Stimulated activated CD4-positive, alpha-beta T cell treated with anti-CD3 and anti-CD28 coated beads, Interleukin-2, amount 100 ng/mL, for 24 hours (primary cell): ENCODE data around the gene OR52E5.

Experiments
- DNase-seq, 2 donors: peaks; one replicate each; pipeline ENCODE4 v3.0.0-alpha.2; 2020

The OR52E5 gene

DNA sequence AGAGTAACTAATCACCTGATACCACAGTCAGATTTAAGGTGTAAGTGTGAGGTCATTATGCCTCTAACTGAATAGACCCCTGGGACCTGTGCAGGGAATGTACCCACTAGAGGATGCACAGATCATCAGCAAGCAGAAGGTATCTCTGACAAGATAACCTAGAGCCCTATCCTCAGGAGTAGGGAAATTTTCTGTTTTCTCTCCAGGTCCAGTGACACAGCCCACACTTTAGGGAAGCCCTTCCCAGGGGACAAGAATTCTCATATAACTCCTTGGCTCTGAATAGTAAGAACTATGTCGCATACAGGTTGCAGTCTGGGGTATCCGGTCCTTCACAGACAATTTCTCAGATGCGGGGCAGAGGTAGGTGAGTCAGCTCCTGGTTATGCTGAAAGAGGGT, at the start of gene OR52E5:
TSS of gene OR52E5 (plus strand) at position 301 of the 400 bp plus-strand sequence. CDS start 7,569 bp downstream, outside the sequence.
- DNase-seq = no peak

DNA sequence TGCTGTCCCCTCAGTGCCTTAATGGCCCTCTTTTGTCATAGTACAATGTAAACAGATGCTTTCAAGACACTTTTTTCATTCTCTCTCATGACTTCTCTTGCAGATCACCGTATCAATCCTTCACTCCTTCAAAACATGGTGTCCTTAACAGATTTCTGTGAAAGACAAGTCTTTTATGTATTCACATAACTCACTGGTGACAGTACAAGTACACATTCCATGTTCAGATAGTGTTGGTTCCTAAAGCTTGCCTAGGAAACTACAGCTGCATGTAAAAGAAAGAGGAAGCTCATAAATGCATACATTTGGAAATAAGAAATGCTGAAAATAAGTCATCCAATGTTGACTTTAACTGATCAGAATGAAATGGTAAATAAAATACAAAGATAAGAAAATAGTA, 46.3 kb upstream of the OR52E5 start:
- DNase-seq = no peak

DNA sequence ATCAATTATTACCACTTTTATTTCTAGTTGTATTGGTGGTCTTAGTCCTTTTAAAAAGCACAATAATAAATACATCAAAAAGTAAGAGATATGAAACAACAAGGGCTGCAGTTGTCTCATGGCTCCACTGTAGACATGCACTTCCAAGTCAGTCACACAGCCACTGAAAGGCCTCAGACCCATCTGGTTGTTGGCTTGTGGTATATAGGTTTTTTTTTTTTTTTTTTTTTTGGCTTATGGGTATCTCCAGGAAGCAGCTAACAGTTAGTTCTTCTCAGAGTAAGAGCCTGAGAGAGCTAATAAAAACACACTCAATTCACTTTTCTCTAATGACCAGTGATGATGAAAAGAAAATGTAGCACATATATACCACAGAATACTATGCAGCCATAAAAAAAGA, 45.3 kb upstream of the OR52E5 start:
- DNase-seq = no peak

DNA sequence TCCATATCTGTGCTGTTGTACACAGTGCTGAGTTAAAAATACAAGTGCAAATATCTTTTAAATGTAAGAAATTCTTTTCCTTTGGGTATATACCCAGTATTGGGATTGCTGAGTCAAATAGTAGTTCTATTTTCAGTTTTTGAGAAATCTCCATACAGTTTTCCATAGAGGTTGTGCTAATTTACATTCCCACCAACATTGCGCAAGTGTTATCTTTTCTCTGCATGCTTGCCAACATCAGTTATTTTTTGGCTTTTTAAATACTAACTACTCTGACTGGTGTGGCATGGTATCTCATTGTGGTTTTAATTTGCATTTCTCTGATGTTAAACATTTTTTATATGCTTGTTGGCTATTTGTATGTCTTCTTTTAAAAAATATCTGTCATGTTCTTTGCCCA, 42.0 kb upstream of the OR52E5 start:
- DNase-seq = no peak

DNA sequence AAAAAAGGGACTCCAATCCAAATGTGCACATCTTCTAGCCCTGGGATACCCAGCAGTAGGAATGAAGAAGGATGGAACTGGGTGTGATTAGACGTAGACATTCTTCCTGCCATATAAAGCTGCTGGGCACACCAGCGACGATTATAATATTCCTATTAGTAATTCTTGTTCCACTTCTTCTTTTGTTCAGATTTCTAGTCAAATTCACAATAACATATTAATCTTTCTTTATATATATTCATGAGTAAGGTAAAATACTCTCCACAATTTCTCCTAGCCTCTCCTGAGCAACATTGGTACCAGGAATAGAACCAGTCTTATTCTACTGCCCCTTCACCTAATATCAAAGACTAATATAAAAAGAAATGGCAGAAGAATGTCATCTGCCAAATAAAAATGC, 35.4 kb upstream of the OR52E5 start, which contains the start of gene OR52E8:
TSS of gene OR52E8 (minus strand) at position 101 of the 400 bp plus-strand sequence. CDS start at position 101, 0 bp downstream.
- no peak for DNase-seq

DNA sequence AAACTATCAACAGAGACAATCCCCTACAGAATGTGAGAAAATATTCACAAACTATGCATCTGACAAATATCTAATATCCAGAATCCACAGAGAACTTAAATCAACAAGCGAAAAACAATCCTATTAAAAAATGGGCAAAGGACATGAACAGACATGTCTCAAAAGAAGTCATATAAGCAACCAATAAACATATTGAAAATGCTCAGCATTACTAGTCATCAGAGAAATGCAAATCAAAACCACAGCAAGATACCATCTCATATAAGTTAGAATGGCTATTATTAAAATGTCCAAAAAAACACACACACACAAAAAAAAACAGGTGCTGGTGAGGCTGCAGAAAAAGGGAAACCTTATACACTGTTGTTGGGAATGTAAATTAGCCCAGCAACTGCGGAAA, 27.2 kb upstream of the OR52E5 start:
- DNase-seq = no peak

DNA sequence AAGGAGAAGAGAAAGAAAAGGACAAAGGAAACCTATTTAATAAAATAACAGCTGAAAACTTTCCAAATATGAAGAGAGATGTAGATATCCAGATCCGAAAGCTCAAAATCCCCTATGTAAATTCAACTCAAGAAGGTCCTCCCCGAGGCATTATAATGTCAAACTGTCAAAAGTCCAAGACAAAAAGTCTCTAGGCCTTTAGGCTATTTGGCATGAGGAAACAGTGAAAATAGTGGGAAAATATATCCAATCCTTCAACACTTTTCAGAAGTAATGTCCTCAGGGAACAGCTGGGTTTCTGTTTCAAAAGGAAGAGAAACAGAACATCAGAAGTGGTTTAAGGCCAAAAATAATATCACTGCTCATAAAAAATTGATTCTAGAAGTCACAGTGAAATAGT, 14.4 kb upstream of the OR52E5 start:
- DNase-seq = no peak

DNA sequence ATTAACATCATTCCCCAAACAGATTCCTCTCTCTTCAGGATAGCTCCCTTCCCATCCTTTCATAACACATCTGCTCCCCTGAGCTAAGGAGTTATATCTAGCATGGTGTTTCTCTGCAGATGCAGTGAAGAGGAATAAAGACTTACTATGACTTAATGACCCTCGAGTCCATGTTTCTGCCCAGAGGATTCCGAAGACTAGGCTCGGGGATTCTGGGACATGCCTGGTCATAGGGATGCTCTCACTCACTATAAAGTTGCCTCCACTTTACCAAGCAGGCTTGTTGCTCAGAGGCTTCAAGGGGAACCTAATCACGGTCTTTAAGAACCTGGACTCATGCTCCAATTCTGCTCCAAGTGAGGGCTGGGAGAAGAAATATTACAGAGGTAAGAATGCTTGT, 12.7 kb upstream of the OR52E5 start, which contains the start of gene OR52E4:
TSS of gene OR52E4 (plus strand) at position 301 of the 400 bp plus-strand sequence. CDS start 3,664 bp downstream, outside the sequence.
- DNase-seq = no peak

DNA sequence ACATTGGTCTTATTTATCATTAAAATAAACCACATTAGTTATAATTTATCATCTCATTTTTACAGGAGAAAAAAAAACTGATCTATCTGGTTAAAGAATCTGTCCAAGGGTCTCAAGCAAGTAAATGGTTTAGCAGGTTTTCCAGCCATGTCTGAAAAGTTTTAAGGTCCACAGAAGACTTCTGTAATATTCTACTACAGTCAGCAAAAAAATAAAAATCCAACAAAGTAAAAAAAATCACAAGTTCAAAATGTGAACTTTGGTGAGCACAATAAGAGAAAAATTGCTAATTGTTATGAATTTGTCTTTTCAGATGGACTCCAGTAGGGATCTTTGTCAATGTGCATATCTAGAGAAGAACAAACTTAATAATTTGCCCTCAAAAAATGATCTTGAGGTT, 11.3 kb upstream of the OR52E5 start:
- no peak for DNase-seq

DNA sequence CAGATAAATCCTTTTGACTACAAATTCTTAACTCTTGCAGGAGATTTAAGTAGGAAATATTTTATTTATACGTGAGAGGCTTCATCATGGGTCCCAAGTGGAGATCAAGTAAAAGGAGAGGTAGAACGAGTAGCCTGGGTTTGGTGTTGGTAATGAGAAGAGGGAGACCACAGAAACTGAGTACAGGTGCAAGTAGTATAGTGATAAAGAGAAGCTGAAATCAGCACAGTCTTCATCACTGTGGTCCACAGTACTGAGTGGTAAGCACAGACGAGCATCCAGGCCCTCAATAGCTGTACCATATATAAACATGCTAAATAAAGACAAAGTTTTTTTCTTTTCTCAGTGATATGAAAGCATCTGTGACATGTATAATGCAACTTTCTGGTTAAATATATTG, 5.8 kb upstream of the OR52E5 start:
- DNase-seq = no peak

DNA sequence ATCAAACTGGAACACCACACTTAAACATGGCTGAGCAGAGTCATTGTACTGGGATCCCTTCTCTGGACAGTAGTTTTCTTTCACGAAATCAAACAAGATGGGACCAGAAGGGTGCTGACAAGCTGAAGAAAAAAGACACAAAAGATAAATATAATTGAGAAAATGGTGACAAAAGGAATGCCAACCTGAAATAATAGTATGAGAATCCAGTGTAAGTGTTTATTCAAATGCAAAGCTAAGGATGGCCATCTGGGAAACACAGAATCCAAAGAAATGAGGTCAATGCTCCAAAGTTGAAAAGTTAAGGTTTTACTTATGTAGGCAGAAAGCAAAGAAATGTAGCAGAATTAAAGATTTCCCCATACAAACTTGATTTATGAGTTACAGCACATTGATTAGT, 5.3 kb upstream of the OR52E5 start:
- DNase-seq = no peak

DNA sequence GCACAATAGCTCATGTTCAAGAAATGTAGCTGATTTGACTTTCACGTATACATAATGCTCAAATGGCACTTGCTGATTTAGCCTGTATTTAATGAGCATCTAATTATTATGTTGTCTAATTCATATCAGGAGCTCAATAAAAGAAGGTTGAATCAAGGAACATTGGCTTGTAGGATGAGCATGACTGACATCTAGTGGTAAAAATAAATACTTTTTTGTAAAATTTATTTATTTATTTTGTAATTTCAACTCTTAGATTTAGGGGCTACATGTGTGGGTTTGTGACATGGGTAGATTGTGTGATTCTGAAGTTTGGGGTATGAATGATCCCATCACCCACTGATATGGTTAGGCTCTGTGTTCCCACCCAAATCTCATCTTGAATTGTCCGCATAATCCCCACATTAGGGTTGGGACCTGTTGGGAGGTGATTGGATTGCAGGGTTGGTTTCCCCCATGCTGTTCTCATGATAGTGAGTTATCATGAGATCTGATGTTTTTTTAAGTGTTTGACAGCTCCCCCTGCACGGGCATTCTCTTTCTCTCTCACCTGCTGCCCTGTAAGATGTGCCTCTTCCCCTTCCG, 1.7 kb upstream of the OR52E5 start:
- no peak for DNase-seq

DNA sequence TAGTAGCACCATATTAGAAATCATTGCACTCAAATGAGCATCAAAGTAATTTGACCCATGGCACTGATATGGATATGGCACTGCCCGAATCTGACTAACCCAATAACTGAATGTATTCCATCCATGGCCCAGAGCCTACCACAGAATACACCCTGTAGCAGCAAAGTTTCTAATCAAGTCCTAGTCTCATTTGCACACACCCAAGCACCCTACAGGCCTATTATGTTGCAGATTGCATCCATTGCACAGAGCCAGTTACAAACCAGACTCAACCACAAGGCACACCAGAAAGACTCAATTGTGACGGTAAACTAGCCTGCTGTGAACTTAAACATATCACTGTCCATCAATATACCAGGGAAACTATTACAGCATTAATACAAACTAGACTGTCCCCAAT, 6.5 kb downstream of the OR52E5 start:
- DNase-seq = no peak

DNA sequence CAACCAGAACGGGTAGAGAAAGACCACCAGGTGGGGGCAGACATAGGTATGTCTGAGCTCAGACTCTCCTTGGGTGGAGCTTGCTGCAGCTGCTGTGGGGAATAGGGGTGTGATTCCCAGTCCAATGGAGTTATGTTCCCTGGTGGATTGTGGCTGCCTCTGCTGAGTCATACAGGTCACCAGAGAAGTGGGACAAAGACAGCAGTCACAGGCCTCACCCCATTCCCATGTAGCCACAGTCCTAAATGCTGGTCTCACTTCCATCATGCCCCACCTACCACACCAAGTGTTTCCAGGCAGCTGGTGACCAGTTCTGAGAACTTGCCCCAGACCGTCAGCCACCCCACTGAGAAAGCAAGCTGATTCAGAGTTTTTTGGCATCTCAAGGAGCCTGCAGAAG, 17.5 kb downstream of the OR52E5 start:
- no peak for DNase-seq

DNA sequence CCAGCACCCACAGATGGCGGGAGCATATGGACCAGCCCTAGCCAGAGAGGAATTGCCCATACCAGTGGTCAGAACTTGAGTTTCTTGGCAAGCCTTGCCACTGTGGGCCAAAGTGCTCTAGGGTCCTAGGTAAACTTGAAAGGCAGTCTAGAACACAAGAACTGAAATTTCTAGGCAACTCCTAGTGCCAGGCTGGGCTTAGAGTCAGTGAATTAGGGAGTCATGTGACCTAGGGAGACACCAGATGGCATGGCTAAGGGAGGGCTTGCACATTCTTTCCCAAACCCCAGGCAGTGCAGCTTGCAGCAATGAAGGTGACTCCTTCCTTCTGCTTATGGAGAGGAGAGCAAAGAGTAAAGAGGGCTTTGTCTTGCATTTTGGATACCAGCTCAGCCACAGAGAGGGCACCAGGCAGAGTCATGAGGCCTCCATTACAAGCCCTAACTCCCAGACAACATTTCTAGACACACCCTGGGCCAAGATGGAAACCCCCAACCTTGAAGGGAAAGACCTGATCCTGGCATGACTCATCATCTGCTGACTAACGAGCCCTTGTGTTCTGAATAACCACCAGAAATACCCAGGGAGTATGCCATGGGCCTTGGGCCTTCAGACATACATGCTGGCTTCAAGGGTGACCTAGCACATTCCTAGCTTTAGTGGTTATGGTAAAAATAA, 29.9 kb downstream of the OR52E5 start:
- peak in 1 of 2 donors; percentile 8 for DNase-seq

DNA sequence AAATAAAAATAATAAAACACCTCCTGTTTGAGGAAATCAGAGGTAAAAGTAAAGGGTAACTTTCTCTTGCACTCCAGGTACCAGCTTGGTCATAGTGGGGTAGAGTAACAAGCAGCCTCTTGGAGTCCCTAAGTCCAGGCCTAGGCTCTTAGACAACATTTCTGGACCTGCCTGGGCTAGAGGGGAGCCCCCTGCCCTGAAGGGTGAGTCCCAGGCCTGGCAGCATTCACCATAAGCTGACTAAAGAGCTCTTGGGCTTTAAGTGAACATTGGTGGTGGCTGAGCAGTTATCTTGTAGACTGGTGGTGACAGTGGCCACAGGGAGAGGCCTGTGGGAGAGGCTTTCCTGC, 30.4 kb downstream of the OR52E5 start:
- DNase-seq = no peak

DNA sequence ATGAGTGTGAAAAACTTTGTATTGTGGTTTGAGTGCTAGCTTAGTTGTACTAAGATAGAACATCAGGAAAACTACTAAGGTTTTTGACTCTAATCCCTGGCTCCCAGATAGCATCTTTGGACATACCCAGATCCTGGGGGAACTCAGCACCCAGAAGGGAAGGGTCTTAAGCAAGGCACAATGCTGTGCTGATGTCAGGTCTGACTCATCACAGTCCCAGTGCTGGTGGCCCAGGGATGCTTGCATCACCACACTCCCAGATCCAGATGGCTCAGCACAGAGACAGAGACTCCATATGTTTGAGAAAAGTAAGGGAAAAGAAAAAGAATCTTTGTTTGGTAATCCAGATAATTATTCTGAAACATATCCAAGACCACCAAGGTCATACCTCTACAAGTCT, 30.8 kb downstream of the OR52E5 start:
- DNase-seq = no peak

DNA sequence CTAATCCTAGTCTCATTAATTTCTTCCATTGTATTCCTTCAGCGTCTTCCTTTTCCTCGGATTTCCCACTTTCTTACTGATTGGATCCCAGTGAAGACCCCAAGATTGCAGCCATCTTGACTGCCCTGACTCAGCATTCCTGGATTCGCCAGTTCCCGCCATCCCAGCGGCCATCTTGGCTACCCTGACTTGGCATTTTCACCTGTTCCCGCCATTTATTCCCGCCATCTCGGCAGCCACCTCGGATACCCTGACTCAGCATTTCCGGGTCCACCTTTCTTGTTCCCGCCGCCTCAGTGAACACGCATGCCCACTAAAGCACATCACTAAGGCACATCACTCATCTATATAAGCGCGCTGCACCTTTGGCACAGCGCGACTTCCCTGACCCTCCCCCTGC, 35.3 kb downstream of the OR52E5 start:
- no peak for DNase-seq

DNA sequence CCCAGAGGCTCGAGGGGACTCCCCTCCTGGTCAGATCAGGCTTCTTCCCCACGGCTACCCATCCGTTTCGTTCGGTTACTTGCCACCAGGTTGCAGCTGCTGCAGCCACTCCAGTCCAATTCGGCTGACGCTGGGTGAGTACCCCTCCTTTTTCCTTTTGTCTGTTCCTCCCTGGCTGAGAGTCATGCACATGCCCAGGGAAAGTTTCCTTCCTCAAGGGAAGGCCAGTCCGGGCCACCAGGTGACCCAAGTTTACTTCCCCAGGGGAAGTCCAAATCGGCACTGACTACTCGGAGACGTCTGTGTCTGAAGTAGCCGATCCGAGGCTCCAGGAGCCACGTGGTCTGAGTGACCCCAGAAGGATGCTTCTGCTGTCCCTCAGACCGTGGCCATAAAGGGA, 35.8 kb downstream of the OR52E5 start:
- DNase-seq = no peak

DNA sequence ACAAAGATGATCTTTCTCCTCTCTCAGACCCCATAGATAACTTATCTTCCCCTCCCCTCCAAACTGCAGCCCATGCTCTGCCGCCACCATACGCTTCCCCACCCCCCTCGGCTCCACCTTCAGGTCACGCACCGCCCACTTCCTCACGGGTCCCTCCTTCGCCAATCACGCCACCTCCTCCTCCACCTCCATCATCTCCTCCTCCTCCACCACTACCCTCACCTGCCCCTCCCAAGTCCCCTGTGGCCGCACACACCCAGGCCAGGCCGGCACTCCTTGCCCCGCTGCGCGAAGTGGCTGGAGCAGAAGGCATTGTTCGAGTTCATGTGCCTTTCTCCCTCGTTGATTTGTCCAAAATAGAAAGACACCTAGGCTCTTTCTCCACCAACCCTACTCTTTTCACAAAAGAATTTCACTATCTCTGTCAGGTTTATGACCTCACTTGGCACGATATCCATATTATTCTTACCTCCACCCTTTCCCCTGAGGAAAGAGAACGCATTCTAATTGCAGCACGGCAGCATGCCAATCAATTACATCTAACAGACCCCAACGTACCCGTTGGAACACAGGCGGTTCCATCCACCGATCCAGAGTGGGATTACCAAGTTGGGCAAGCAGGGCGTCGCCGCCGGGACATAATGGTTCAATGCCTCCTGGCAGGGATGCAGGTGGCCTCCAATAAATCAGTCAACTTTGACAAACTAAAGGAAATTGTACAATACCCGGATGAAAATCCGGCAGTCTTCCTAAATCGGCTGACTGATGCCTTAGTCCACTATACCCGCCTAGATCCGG, 36.8 kb downstream of the OR52E5 start:
- no peak for DNase-seq

DNA sequence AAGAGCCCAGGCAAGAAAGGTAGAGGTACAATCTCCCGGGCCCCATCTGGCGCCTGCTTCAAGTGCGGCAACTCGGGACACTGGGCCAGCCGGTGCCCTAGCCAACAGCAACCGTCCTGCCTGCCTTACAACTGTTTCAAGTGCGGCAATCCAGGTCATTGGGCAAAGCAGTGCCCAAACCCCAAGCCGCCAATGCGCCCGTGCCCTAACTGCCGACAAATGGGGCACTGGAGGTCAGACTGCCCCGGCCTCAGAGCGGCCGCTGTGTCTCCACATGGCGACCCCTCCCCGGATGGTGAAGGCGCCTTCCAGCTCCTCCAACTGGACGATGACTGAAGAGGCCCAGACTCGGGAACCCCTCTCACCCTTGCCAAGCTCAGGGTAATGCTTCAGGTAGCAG, 37.6 kb downstream of the OR52E5 start:
- no peak for DNase-seq

DNA sequence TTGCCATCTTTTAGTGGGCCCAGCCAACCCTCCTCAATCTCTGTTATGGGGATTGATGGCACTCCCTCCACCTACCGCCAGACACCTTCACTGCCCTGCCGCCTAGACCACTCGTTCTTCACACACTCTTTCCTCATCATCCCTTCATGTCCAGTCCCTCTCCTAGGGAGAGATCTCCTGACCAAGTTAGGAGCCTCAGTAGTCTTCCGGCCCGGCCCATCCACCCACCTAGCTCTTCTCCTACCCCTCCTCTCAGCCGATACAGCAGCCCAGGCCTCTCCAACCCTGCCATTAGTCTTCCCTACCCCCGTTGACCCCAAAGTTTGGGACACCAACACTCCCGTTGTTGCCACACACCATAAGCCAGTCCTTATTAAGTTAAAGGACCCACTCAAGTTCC, 38.1 kb downstream of the OR52E5 start:
- no peak for DNase-seq

DNA sequence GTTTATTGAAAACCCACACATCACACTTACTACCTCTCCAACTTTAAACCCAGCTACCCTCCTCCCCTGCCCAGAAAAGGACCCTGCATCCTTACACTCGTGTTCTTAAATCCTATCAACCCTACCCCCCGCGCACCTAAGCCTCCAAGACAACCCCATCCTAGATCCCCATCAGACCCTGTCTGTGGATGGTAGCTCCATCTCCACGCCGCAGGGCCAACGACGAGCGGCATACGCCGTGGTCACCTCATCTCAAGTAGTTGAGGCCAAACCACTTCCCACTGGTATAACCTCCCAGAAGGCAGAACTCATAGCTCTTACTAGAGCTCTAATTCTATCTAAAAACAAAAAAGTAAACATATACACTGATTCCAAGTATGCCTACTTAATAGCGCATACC, 39.7 kb downstream of the OR52E5 start:
- no peak for DNase-seq

DNA sequence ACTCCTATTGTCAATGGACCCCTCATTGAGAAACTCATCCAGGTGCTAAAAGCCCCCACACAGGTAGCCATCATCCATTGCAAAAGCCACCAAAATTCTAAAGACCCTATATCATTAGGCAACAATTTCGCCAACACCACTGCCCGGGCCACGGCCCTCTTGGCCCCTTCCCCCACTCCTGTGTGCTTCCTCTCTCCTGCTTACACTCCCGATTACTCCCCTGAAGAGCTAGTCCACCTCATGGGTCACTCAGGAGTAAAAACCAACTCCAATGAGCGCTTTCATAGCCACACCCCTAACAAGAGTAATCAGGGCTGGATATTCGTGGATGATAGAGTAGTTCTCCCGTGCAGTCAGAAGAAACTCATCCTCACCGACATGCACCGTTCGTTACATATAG, 40.1 kb downstream of the OR52E5 start:
- no peak for DNase-seq
